ENCODE data around the gene PLBD2.

DNA sequence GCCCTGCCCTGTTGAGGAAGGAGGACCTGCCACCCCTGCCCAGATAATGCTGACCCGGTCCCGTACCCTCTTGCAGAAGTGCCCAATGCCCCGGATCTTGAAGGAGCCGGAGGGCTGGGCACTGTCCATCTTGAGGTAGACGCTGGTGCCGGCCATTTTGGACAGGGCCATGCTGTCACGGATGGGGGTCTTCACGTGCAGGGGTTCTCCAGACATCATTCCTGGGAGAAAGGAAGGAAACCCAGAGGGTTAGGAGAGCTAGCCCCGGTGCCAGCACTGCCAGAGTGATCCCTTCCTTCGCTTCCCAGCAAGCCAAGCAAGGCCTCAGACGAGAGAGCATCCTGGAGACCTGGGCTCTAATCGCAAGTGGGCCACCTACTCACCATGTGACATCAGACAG is 41.1 kb downstream of the PLBD2 start:
- TF ChIP-seq, protein P1, sequence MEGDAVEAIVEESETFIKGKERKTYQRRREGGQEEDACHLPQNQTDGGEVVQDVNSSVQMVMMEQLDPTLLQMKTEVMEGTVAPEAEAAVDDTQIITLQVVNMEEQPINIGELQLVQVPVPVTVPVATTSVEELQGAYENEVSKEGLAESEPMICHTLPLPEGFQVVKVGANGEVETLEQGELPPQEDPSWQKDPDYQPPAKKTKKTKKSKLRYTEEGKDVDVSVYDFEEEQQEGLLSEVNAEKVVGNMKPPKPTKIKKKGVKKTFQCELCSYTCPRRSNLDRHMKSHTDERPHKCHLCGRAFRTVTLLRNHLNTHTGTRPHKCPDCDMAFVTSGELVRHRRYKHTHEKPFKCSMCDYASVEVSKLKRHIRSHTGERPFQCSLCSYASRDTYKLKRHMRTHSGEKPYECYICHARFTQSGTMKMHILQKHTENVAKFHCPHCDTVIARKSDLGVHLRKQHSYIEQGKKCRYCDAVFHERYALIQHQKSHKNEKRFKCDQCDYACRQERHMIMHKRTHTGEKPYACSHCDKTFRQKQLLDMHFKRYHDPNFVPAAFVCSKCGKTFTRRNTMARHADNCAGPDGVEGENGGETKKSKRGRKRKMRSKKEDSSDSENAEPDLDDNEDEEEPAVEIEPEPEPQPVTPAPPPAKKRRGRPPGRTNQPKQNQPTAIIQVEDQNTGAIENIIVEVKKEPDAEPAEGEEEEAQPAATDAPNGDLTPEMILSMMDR (conservative IDR thresholded peaks at IDR 0.05; ENCODE audit: low read length), result no peak
- no peak for TF ChIP-seq EZH2phosphoT487 (IDR thresholded peaks at IDR 0.05; ENCODE audit: borderline replicate concordance)

Data from Loucy (cell line).